Lung (tissue), 12 donors: ENCODE results near the gene FRRS1. TPM values are rescaled to one million over a fixed set of nuclear protein-coding genes. Genes with fewer than 3 reads are reported as not detected.
A peak's percentile ranks its signal among the peaks of the same experiment; 100 is the strongest.

Experiments used
- ATAC-seq: fragments of 200-7000 bp; cut with Tn5 transposase; one replicate; pipeline ENCODE4 v1.9.1; 2020; ENCODE audit warnings: moderate number of reproducible peaks; ENCODE audit not compliant: insufficient read depth, low FRiP score
- DNase-seq, 3 donors: peaks; one replicate each; pipeline ENCODE4 v3.0.0-alpha.2; 2013 to 2017
- H3K27ac ChIP-seq, 2 donors: one replicate each; pipeline ENCODE4 v1.5.1; 2013; ENCODE audit warnings: mild to moderate bottlenecking in 2 of 2, moderate library complexity in 2 of 2, control low read depth in 1 of 2, inconsistent platforms in 1 of 2, low read depth in 1 of 2, low read length in 1 of 2
- H3K27me3 ChIP-seq, 3 donors: one replicate each; pipeline ENCODE4 v1.5.1; 2013; ENCODE audit warnings: low read length in 2 of 3; ENCODE audit not compliant: control insufficient read depth in 3 of 3, insufficient read depth in 3 of 3
- H3K36me3 ChIP-seq, 4 donors: one replicate each; pipeline ENCODE4 v1.5.1; 2013; ENCODE audit warnings: low read length in 4 of 4, mild to moderate bottlenecking in 1 of 4, moderate library complexity in 1 of 4; ENCODE audit not compliant: control insufficient read depth in 4 of 4, insufficient read depth in 4 of 4
- H3K4me1 ChIP-seq, 5 donors: one replicate each; pipeline ENCODE4 v1.5.1; 2013; ENCODE audit warnings: low read length in 5 of 5, mild to moderate bottlenecking in 2 of 5, moderate library complexity in 1 of 5; ENCODE audit not compliant: control insufficient read depth in 5 of 5, insufficient read depth in 5 of 5
- H3K4me3 ChIP-seq: one replicate; pipeline ENCODE4 v1.5.1; 2013; ENCODE audit warnings: mild to moderate bottlenecking, control low read depth, moderate library complexity
- H3K9ac ChIP-seq, 2 donors: one replicate each; pipeline ENCODE4 v1.5.1; 2013; ENCODE audit warnings: low read length in 2 of 2, control low read depth in 1 of 2; ENCODE audit not compliant: insufficient read depth in 1 of 2
- H3K9me3 ChIP-seq, 4 donors: one replicate each; pipeline ENCODE4 v1.5.1; 2013; ENCODE audit warnings: low read length in 3 of 4, mild to moderate bottlenecking in 1 of 4, moderate library complexity in 1 of 4; ENCODE audit not compliant: control insufficient read depth in 4 of 4, insufficient read depth in 3 of 4
- WGBS, 2 donors: extraction: QIAGEN DNeasy Blood & Tissue Kit; methylation state at CpG; one replicate each; pipeline ENCODE4 v1.1.7; 2013; 5-methylcytosine and 5-hydroxymethylcytosine counted together
- polyA plus RNA-seq, 2 donors: library from polyadenylated mRNA; stranded (reverse); fragments of 200-250 nt; gene quantifications; one replicate each; pipeline ENCODE4 v1.2.1, GENCODE V29; 2013
- total RNA-seq, 2 donors: library from RNA; depleted of rRNA in 1 of 2; stranded (reverse); fragments of >200 nt in 1 of 2; gene quantifications; one replicate each; pipeline ENCODE4 v1.2.1, GENCODE V29; 2014 to 2021
- TF ChIP-seq, protein P1 (sequence below): IDR thresholded peaks from 2 replicates; pipeline ENCODE4 v1.5.1; 2012; ENCODE audit warnings: mild to moderate bottlenecking; ENCODE audit errors: control extremely low read depth, extremely low read depth
- donor health status: control.
- donor health status: control.
- donor health status: Bipolar disorder and iron deficiency.
- donor health status: healthy.
- donor health status: DM: yes; HTN: yes; CAD: no.

The FRRS1 gene
- total and polyA plus RNA-seq, 4 donors: 0.67 to 12.1 (median 7.4) TPM

DNA sequence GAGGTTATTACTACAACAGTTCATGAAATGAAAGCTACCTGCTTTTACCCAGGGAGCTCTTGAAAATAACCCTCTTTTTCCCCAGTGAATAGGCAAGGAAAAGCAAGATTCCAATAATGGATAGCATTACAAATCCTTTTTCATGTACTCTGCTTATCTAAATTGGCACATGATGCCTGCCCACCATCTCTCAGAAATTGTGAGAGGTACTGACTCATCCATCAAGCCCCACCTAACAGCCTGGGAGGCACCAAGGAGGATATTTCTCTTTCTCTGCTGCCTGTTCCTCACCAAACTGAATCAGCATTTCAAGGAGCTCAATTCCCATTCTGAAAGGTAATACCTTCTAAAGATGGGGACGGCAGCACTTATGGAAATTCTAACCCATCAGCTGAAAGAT is 86.2 kb downstream of the FRRS1 start:
- Histone ChIP-seq H3K9ac (no peak overlapping the region), H3K4me1 (peaks cover 0 to 30% (median 2%) of the 10 kb centered on the region in 5 donors), H3K36me3 (peaks cover 0 to 7% (median 0%) of the 10 kb centered on the region in 4 donors), H3K9me3 (no peaks in the 10 kb centered on the region), H3K27ac (peak overlapping the region in 1 of 2 donors; percentile 43), H3K27me3 (no peaks in the 10 kb centered on the region), H3K4me3 (no peak overlapping the region)
- no peak for DNase-seq
- no peak for ATAC-seq
- WGBS, 2 donors: 82 to 96% methylated on average over 1 of the region's 1 CpG
- TF ChIP-seq, protein P1, sequence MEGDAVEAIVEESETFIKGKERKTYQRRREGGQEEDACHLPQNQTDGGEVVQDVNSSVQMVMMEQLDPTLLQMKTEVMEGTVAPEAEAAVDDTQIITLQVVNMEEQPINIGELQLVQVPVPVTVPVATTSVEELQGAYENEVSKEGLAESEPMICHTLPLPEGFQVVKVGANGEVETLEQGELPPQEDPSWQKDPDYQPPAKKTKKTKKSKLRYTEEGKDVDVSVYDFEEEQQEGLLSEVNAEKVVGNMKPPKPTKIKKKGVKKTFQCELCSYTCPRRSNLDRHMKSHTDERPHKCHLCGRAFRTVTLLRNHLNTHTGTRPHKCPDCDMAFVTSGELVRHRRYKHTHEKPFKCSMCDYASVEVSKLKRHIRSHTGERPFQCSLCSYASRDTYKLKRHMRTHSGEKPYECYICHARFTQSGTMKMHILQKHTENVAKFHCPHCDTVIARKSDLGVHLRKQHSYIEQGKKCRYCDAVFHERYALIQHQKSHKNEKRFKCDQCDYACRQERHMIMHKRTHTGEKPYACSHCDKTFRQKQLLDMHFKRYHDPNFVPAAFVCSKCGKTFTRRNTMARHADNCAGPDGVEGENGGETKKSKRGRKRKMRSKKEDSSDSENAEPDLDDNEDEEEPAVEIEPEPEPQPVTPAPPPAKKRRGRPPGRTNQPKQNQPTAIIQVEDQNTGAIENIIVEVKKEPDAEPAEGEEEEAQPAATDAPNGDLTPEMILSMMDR: no peak

DNA sequence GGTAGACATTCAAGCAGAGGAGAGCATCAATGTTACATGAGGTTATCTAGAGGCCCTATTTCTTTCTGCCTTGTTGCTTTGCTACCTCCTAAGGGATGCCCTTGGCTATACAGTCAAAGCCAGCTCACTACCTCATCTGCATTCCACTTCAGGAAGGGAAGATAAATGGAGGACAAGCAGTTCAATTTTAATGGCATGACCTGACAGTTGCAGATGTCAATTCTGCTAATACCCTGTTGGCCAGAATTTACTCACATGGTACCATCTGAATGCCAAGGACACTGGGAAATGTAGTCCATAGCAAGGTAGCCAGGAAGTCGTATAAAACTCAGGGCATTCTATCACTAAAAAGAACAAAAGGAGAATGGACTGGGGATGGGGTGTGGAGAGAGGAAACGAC is 89.0 kb downstream of the FRRS1 start:
- H3K27me3 ChIP-seq: no peaks in the 10 kb centered on the region
- no peak overlapping the region for H3K9ac ChIP-seq
- H3K27ac ChIP-seq: peak overlapping the region in 1 of 2 donors; percentile 49
- H3K9me3 ChIP-seq: no peaks in the 10 kb centered on the region
- no peak for DNase-seq
- no peak for ATAC-seq
- 93 to 94% methylated on average over 2 of the region's 2 CpGs for WGBS, 2 donors
- H3K36me3 ChIP-seq: peaks cover 0 to 1% (median 0%) of the 10 kb centered on the region in 4 donors
- no peak overlapping the region for H3K4me3 ChIP-seq
- TF ChIP-seq, protein P1: no peak
- H3K4me1 ChIP-seq: peaks cover 0 to 27% (median 0%) of the 10 kb centered on the region in 5 donors

DNA sequence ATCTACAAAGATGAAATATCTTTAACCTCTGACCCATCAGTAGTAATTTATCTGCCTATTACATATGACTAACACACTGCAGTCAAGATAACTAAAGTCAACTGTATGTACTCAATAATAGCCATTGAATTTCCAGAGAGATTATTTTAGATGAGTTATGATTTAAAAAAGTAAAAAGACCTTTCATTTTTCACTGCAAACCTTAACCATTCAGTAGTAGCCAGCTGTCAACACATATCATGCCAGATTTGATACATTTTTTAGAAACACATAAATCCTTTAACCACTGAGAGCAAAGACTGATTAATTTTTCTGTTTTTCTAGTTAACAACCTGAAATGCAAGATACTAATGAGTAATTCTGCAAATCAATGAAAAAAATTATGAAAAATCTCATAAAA is 89.6 kb downstream of the FRRS1 start:
- H3K4me3 ChIP-seq: no peak overlapping the region
- no peak for ATAC-seq
- no peaks in the 10 kb centered on the region for H3K27me3 ChIP-seq
- no peaks in the 10 kb centered on the region for H3K9me3 ChIP-seq
- H3K4me1 ChIP-seq: peaks cover 0 to 32% (median 0%) of the 10 kb centered on the region in 5 donors
- peak overlapping the region in 1 of 2 donors; percentile 49 for H3K27ac ChIP-seq
- H3K9ac ChIP-seq: no peak overlapping the region
- H3K36me3 ChIP-seq: peaks cover 0 to 6% (median 0%) of the 10 kb centered on the region in 4 donors
- TF ChIP-seq, protein P1: no peak
- no peak for DNase-seq

DNA sequence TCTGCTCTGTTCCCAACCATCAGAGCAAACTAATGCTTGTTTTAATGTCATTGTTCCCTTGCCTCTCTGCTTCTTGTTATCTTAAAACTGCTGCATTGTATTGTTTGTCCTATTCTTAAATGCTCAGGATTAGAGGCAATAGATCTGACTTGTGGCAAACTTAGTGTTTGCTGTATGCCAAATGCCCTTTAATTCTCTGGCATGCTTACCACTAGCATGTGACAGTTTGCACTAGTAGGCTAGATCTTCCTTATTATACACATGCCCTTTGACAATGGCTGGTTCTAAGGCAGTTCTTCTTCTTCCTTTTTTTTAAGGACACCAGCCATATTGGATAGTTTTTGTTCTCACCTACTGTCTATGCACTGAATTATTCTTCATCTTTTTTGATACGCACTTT is 90.4 kb downstream of the FRRS1 start:
- DNase-seq (no peak), ATAC-seq (no peak)
- 94 to 99% methylated on average over 1 of the region's 1 CpG for WGBS, 2 donors

More for the DNA sequence above, 90.4 kb downstream of the FRRS1 start:
- no peaks in the 10 kb centered on the region for H3K27me3 ChIP-seq
- H3K9ac ChIP-seq: no peak overlapping the region
- H3K4me3 ChIP-seq: no peak overlapping the region
- no peaks in the 10 kb centered on the region for H3K9me3 ChIP-seq
- TF ChIP-seq, protein P1: no peak
- peak overlapping the region in 1 of 2 donors; percentile 49 for H3K27ac ChIP-seq
- H3K36me3 ChIP-seq: peaks cover 0 to 6% (median 0%) of the 10 kb centered on the region in 4 donors
- H3K4me1 ChIP-seq: peaks cover 0 to 36% (median 0%) of the 10 kb centered on the region in 5 donors
